Lung (tissue), 12 donors: ENCODE data around the gene P2RY6. TPM values are rescaled to one million over a fixed set of nuclear protein-coding genes. Genes with fewer than 3 reads are reported as not detected.

Source experiments
- ATAC-seq: fragments of 200-7000 bp; cut with Tn5 transposase; one replicate; pipeline ENCODE4 v1.9.1; 2020; ENCODE audit warnings: moderate number of reproducible peaks; ENCODE audit not compliant: insufficient read depth, low FRiP score
- DNase-seq, 3 donors: peaks; one replicate each; pipeline ENCODE4 v3.0.0-alpha.2; 2013 to 2017
- H3K27ac ChIP-seq, 2 donors: one replicate each; pipeline ENCODE4 v1.5.1; 2013; ENCODE audit warnings: mild to moderate bottlenecking in 2 of 2, moderate library complexity in 2 of 2, control low read depth in 1 of 2, inconsistent platforms in 1 of 2, low read depth in 1 of 2, low read length in 1 of 2
- H3K27me3 ChIP-seq, 3 donors: one replicate each; pipeline ENCODE4 v1.5.1; 2013; ENCODE audit warnings: low read length in 2 of 3; ENCODE audit not compliant: control insufficient read depth in 3 of 3, insufficient read depth in 3 of 3
- H3K36me3 ChIP-seq, 4 donors: one replicate each; pipeline ENCODE4 v1.5.1; 2013; ENCODE audit warnings: low read length in 4 of 4, mild to moderate bottlenecking in 1 of 4, moderate library complexity in 1 of 4; ENCODE audit not compliant: control insufficient read depth in 4 of 4, insufficient read depth in 4 of 4
- H3K4me1 ChIP-seq, 5 donors: one replicate each; pipeline ENCODE4 v1.5.1; 2013; ENCODE audit warnings: low read length in 5 of 5, mild to moderate bottlenecking in 2 of 5, moderate library complexity in 1 of 5; ENCODE audit not compliant: control insufficient read depth in 5 of 5, insufficient read depth in 5 of 5
- H3K4me3 ChIP-seq: one replicate; pipeline ENCODE4 v1.5.1; 2013; ENCODE audit warnings: mild to moderate bottlenecking, control low read depth, moderate library complexity
- H3K9ac ChIP-seq, 2 donors: one replicate each; pipeline ENCODE4 v1.5.1; 2013; ENCODE audit warnings: low read length in 2 of 2, control low read depth in 1 of 2; ENCODE audit not compliant: insufficient read depth in 1 of 2
- H3K9me3 ChIP-seq, 4 donors: one replicate each; pipeline ENCODE4 v1.5.1; 2013; ENCODE audit warnings: low read length in 3 of 4, mild to moderate bottlenecking in 1 of 4, moderate library complexity in 1 of 4; ENCODE audit not compliant: control insufficient read depth in 4 of 4, insufficient read depth in 3 of 4
- WGBS, 2 donors: extraction: QIAGEN DNeasy Blood & Tissue Kit; methylation state at CpG; one replicate each; pipeline ENCODE4 v1.1.7; 2013; 5-methylcytosine and 5-hydroxymethylcytosine counted together
- polyA plus RNA-seq, 2 donors: library from polyadenylated mRNA; stranded (reverse); fragments of 200-250 nt; gene quantifications; one replicate each; pipeline ENCODE4 v1.2.1, GENCODE V29; 2013
- total RNA-seq, 2 donors: library from RNA; depleted of rRNA in 1 of 2; stranded (reverse); fragments of >200 nt in 1 of 2; gene quantifications; one replicate each; pipeline ENCODE4 v1.2.1, GENCODE V29; 2014 to 2021
- TF ChIP-seq, protein P1 (sequence below): IDR thresholded peaks from 2 replicates; pipeline ENCODE4 v1.5.1; 2012; ENCODE audit warnings: mild to moderate bottlenecking; ENCODE audit errors: control extremely low read depth, extremely low read depth
- donor health status: control.
- donor health status: control.
- donor health status: Bipolar disorder and iron deficiency.
- donor health status: healthy.
- donor health status: DM: yes; HTN: yes; CAD: no.

Gene P2RY6
- total and polyA plus RNA-seq, 4 donors, result 3.0 to 13.0 (median 3.6) TPM

DNA sequence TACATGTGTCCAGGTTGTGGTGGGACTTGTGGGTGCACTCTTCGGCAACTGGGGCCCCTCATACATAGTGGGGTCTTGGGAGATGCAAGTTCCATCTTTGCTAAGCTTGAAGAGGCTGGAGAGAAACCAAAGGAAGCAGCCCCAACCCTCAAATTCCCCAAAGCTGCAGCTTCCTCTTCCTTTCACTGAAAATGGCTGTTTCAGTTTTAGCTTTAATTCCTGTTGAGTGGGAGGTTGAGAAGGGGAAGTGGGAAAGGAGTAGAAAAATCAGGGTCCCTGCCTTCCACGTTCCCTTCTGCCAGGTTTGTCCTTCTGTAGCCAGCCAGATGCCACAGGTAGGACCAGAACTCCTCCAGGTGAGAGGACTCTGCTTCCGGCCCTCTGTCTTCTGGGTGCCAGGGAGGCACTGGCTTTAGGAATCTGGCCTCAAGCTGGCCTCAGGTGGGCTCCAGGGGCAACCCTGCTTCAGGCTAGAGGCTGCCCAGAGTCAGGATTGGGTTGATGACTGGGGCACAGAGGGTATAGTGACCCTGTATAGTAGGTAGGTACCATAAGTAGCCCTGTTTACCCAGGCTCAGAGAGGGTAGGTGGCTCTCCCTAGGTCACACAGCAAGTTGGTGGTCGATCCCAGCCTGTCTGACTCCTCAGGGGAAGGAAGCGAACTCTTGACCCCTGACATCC lies 16.2 kb downstream of the P2RY6 start:
- no peak for ATAC-seq
- TF ChIP-seq, protein P1, sequence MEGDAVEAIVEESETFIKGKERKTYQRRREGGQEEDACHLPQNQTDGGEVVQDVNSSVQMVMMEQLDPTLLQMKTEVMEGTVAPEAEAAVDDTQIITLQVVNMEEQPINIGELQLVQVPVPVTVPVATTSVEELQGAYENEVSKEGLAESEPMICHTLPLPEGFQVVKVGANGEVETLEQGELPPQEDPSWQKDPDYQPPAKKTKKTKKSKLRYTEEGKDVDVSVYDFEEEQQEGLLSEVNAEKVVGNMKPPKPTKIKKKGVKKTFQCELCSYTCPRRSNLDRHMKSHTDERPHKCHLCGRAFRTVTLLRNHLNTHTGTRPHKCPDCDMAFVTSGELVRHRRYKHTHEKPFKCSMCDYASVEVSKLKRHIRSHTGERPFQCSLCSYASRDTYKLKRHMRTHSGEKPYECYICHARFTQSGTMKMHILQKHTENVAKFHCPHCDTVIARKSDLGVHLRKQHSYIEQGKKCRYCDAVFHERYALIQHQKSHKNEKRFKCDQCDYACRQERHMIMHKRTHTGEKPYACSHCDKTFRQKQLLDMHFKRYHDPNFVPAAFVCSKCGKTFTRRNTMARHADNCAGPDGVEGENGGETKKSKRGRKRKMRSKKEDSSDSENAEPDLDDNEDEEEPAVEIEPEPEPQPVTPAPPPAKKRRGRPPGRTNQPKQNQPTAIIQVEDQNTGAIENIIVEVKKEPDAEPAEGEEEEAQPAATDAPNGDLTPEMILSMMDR, result no peak
- no peak overlapping the region for H3K9ac ChIP-seq

DNA sequence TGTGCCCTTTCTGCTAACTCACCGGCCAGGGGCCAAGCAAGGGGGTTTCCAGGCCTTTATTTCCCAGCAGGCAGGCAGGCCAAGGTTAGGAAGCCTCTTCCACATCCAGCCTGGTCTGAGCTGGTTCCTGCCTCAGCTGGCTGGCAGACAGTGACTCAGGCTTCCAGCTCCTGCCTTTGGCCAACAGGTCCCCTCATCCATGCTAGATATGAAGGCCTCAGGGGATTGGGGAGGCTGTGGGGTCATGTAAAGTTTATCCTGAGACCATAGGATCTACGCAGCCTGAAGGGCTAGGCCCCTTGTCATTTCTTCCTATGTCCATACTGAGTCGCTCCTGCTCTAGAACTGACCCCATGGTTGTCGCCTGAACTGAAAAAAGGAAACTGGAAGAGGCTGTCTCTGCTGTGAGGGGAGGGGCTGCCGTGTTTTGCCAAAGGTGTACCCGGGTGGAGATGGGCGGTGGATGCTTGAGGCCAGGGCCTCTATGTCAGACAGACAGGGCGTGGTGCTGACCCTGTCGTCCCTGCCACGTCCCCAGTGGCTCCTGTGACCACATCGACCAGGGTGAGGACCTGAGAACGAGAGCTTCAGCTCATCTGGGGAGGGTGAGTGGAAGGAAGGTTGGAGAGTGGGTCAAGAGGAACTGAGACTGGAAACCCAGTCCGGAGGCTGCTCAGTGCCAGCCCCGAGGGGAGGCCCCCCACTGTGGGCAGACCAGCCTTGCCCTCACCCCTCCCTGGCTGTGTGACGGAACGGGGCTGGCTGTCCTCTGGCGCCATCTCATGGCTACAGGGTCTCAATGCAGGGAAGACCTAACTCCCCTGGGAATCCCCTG lies 17.0 kb downstream of the P2RY6 start:
- Histone ChIP-seq H3K4me1 (peaks cover 0 to 14% (median 0%) of the 10 kb centered on the region in 5 donors), H3K4me3 (no peak overlapping the region), H3K9me3 (no peaks in the 10 kb centered on the region), H3K27ac (peak overlapping the region; percentile 22 to 74), H3K27me3 (no peaks in the 10 kb centered on the region), H3K36me3 (no peaks in the 10 kb centered on the region), H3K9ac (peak overlapping the region; percentile 34 to 48)
- WGBS, 2 donors, result 14 to 15% methylated on average over 17 of the region's 17 CpGs
- ATAC-seq (peak; percentile 88), DNase-seq (peak; percentile 81 to 84 (median 84))
- TF ChIP-seq, protein P1, result peak; percentile 83

More for the DNA sequence above, 16.2 kb downstream of the P2RY6 start:
- Histone ChIP-seq H3K36me3 (no peaks in the 10 kb centered on the region), H3K27ac (peak overlapping the region; percentile 22 to 74), H3K4me3 (no peak overlapping the region), H3K9me3 (no peaks in the 10 kb centered on the region), H3K4me1 (peaks cover 0 to 14% (median 0%) of the 10 kb centered on the region in 5 donors), H3K27me3 (no peaks in the 10 kb centered on the region)
- WGBS, 2 donors, result 43 to 59% methylated on average over 5 of the region's 5 CpGs
- no peak for DNase-seq

DNA sequence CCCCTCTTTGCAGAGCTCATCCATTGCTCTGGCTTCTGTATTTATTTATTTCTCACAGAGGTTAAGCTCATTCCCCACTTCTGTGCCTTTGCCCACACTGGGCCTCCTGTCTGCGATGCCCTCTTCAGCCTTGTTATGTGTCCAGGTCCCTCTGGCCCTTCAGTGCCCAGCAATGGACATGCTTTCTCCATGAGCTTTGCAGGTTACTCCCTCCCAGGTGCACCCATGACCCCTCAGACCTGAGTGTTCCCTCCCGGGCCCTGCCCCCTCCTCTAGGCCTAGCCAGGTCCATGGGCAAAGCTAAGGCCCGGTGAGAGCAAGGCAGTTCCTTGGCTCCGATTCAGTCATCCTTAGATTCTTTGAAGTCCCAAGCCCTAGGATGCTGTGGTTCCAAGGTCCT lies 18.4 kb downstream of the P2RY6 start:
- TF ChIP-seq, protein P1, result no peak
- DNase-seq, result no peak
- H3K27ac ChIP-seq, result no peak overlapping the region
- ATAC-seq, result no peak
- H3K4me1 ChIP-seq, result peaks cover 0 to 14% (median 0%) of the 10 kb centered on the region in 5 donors
- WGBS, 2 donors, result 92 to 96% methylated on average over 4 of the region's 4 CpGs
- H3K36me3 ChIP-seq, result no peaks in the 10 kb centered on the region
- no peak overlapping the region for H3K9ac ChIP-seq
- no peaks in the 10 kb centered on the region for H3K27me3 ChIP-seq
- no peaks in the 10 kb centered on the region for H3K9me3 ChIP-seq
- no peak overlapping the region for H3K4me3 ChIP-seq
